ENCODE measurements around the gene NACC1. TPM values are rescaled to one million over a fixed set of nuclear protein-coding genes. Genes with fewer than 3 reads are reported as not detected.

The NACC1 gene
- total and polyA plus RNA-seq, 2 of the 13 experiments (the other 11 are each of a cell fraction or from before 2014, with no cell fraction given): 31.8 to 42.3 TPM

DNA sequence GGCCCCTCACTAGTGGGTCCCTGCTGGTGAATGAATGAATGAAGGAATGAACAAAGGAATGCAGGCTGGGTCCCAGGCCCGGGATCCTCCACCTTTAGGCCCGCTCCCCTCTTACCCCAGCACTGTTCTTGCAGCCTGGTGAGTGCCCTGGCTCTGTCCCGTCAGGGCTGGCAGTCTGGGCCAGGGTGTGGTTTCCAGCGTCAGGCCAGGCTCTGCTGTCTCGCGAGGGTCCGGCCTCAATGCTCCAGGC lies 15.7 kb upstream of the NACC1 start (continued):
- TF ChIP-seq, protein P1, sequence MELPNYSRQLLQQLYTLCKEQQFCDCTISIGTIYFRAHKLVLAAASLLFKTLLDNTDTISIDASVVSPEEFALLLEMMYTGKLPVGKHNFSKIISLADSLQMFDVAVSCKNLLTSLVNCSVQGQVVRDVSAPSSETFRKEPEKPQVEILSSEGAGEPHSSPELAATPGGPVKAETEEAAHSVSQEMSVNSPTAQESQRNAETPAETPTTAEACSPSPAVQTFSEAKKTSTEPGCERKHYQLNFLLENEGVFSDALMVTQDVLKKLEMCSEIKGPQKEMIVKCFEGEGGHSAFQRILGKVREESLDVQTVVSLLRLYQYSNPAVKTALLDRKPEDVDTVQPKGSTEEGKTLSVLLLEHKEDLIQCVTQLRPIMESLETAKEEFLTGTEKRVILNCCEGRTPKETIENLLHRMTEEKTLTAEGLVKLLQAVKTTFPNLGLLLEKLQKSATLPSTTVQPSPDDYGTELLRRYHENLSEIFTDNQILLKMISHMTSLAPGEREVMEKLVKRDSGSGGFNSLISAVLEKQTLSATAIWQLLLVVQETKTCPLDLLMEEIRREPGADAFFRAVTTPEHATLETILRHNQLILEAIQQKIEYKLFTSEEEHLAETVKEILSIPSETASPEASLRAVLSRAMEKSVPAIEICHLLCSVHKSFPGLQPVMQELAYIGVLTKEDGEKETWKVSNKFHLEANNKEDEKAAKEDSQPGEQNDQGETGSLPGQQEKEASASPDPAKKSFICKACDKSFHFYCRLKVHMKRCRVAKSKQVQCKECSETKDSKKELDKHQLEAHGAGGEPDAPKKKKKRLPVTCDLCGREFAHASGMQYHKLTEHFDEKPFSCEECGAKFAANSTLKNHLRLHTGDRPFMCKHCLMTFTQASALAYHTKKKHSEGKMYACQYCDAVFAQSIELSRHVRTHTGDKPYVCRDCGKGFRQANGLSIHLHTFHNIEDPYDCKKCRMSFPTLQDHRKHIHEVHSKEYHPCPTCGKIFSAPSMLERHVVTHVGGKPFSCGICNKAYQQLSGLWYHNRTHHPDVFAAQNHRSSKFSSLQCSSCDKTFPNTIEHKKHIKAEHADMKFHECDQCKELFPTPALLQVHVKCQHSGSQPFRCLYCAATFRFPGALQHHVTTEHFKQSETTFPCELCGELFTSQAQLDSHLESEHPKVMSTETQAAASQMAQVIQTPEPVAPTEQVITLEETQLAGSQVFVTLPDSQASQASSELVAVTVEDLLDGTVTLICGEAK (IDR thresholded peaks at IDR 0.05): no peak
- TF ChIP-seq, protein P1 (CRISPR knock-in tag; IDR thresholded peaks at IDR 0.05): 0 out of 2 replicates have a peak, but pooled peaks have one; percentile 33
- peak; percentile 83 for TF ChIP-seq ZFX (CRISPR knock-in tag; IDR thresholded peaks at IDR 0.05; ENCODE audit: low read depth)
- no peak for TF ChIP-seq ATF1 (CRISPR knock-in tag; IDR thresholded peaks at IDR 0.05)
- TF ChIP-seq, protein P2, sequence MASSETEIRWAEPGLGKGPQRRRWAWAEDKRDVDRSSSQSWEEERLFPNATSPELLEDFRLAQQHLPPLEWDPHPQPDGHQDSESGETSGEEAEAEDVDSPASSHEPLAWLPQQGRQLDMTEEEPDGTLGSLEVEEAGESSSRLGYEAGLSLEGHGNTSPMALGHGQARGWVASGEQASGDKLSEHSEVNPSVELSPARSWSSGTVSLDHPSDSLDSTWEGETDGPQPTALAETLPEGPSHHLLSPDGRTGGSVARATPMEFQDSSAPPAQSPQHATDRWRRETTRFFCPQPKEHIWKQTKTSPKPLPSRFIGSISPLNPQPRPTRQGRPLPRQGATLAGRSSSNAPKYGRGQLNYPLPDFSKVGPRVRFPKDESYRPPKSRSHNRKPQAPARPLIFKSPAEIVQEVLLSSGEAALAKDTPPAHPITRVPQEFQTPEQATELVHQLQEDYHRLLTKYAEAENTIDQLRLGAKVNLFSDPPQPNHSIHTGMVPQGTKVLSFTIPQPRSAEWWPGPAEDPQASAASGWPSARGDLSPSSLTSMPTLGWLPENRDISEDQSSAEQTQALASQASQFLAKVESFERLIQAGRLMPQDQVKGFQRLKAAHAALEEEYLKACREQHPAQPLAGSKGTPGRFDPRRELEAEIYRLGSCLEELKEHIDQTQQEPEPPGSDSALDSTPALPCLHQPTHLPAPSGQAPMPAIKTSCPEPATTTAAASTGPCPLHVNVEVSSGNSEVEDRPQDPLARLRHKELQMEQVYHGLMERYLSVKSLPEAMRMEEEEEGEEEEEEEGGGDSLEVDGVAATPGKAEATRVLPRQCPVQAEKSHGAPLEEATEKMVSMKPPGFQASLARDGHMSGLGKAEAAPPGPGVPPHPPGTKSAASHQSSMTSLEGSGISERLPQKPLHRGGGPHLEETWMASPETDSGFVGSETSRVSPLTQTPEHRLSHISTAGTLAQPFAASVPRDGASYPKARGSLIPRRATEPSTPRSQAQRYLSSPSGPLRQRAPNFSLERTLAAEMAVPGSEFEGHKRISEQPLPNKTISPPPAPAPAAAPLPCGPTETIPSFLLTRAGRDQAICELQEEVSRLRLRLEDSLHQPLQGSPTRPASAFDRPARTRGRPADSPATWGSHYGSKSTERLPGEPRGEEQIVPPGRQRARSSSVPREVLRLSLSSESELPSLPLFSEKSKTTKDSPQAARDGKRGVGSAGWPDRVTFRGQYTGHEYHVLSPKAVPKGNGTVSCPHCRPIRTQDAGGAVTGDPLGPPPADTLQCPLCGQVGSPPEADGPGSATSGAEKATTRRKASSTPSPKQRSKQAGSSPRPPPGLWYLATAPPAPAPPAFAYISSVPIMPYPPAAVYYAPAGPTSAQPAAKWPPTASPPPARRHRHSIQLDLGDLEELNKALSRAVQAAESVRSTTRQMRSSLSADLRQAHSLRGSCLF (CRISPR knock-in tag; IDR thresholded peaks at IDR 0.05; ENCODE audit: borderline replicate concordance): no peak
- TF ChIP-seq, protein P3, sequence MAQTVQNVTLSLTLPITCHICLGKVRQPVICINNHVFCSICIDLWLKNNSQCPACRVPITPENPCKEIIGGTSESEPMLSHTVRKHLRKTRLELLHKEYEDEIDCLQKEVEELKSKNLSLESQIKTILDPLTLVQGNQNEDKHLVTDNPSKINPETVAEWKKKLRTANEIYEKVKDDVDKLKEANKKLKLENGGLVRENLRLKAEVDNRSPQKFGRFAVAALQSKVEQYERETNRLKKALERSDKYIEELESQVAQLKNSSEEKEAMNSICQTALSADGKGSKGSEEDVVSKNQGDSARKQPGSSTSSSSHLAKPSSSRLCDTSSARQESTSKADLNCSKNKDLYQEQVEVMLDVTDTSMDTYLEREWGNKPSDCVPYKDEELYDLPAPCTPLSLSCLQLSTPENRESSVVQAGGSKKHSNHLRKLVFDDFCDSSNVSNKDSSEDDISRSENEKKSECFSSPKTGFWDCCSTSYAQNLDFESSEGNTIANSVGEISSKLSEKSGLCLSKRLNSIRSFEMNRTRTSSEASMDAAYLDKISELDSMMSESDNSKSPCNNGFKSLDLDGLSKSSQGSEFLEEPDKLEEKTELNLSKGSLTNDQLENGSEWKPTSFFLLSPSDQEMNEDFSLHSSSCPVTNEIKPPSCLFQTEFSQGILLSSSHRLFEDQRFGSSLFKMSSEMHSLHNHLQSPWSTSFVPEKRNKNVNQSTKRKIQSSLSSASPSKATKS (CRISPR knock-in tag; IDR thresholded peaks at IDR 0.05): no peak
- TF ChIP-seq, protein P4, sequence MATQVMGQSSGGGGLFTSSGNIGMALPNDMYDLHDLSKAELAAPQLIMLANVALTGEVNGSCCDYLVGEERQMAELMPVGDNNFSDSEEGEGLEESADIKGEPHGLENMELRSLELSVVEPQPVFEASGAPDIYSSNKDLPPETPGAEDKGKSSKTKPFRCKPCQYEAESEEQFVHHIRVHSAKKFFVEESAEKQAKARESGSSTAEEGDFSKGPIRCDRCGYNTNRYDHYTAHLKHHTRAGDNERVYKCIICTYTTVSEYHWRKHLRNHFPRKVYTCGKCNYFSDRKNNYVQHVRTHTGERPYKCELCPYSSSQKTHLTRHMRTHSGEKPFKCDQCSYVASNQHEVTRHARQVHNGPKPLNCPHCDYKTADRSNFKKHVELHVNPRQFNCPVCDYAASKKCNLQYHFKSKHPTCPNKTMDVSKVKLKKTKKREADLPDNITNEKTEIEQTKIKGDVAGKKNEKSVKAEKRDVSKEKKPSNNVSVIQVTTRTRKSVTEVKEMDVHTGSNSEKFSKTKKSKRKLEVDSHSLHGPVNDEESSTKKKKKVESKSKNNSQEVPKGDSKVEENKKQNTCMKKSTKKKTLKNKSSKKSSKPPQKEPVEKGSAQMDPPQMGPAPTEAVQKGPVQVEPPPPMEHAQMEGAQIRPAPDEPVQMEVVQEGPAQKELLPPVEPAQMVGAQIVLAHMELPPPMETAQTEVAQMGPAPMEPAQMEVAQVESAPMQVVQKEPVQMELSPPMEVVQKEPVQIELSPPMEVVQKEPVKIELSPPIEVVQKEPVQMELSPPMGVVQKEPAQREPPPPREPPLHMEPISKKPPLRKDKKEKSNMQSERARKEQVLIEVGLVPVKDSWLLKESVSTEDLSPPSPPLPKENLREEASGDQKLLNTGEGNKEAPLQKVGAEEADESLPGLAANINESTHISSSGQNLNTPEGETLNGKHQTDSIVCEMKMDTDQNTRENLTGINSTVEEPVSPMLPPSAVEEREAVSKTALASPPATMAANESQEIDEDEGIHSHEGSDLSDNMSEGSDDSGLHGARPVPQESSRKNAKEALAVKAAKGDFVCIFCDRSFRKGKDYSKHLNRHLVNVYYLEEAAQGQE (IDR thresholded peaks at IDR 0.05; ENCODE audit: borderline replicate concordance in 1 of 2, low read depth in 1 of 2, low read length in 2 of 2): no peak
- TF ChIP-seq HNRNPK (IDR thresholded peaks at IDR 0.05; ENCODE audit: low read depth, low read length, poor library complexity, severe bottlenecking): no peak
- TF ChIP-seq CBFB (CRISPR knock-in tag; IDR thresholded peaks at IDR 0.05): no peak
- TF ChIP-seq ZNF230 (CRISPR knock-in tag; IDR thresholded peaks at IDR 0.05): no peak

Data from HepG2 (cell line).